GM18909 (cell line): Measurements from ENCODE around the gene RELL2.
A peak's percentile ranks its signal among the peaks of the same experiment; 100 is the strongest.

Experiments used
- ATAC-seq: cut with Tn5 transposase; IDR thresholded peaks from one replicate; pipeline ENCODE4 v1.9.1; 2021; ENCODE audit warnings: mild to moderate bottlenecking; ENCODE audit not compliant: unreplicated experiment, poor library complexity

The RELL2 gene

DNA sequence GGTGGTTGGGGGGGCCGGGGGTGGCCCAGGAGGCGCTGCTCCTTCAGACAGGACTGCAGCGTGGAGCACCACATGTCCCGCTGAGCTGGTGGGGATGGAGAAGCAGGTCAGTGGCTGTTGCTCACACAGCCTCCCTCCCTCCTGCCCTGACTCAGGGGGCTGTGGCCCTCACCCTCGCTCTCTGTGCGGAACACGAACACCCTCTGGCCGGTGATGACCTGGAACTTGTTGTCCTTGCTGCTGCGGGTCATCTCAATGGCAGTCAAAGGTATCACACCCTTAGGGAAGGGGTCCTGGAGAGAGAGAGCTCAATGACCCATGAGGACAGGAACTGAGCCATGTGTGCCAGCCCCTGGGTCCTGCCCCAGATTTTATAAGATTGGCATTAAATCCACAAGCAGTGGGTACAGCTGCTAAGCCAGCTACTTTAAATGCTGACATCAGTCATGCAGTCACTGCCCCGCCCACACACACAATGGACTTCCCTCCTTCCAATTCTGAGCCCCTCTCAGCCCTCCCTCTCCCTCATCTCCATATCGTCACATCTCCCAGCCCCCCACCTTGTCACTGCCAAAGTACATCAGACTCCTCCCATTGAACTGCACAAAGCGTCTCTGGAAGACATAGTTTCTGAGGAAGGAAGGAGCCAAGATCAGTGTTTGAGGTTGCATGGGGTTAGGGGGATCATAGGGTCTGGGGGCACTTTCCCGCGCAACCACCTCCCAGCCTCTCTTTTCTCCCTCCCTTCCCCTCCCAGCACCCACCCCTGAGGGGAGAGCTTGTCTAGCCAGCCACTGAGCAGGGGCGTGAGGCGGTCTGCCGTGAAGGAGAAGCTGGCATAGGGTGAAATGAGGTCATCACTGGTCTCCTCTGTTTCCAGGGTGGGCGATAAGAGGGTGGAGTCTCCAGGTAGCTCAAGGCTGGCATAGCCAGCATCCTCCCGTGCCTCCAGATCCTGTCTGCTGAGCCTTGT lies 36.3 kb downstream of the RELL2 start:
- ATAC-seq: no peak

- no peak for ATAC-seq
Measured at GRCh38 chr5:141674747-141675146, 38.0 kb downstream of the RELL2 start.

DNA sequence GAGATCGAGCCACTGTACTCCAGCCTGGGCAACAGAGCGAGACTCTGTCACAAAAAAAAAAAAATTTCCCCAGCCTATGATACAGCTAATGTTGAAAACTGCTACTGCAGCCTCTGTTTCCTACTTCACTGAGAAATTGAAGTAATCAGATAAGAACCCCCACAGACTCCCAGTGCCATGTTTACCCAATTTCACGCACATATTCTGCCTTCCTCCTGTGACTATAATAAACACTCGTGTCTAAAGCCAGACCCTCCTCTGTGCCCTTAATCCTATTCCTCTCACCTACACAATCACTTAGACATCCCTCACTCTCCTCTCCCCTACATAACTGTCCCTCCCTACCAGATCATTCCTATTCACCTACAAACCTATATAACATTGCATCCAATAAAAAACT lies 38.9 kb downstream of the RELL2 start:
- no peak for ATAC-seq

- no peak for ATAC-seq
Measured at GRCh38 chr5:141677415-141677814, 40.6 kb downstream of the RELL2 start.

DNA sequence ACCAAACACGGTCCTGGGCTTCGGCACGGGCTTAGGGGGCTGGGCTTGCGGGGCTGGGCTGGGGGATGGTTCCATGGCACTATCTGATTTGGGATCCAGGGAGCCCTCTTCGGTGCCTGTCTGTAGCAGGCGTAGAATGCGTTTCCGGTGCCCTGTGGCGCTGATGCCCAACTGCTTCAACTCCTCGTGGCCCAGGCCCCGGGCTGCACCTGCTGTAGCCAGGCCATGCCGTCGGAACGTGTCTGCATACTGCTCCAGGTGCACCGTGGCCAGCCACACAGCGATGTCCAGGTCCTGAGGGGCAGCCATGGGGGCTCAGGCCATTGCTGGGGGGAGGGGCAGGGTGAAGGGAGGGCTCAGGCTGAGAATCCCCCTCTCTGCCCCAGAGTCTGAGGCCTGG lies 43.4 kb downstream of the RELL2 start:
- no peak for ATAC-seq

- no peak for ATAC-seq
Measured at GRCh38 chr5:141680751-141681201, 44.0 kb downstream of the RELL2 start.

DNA sequence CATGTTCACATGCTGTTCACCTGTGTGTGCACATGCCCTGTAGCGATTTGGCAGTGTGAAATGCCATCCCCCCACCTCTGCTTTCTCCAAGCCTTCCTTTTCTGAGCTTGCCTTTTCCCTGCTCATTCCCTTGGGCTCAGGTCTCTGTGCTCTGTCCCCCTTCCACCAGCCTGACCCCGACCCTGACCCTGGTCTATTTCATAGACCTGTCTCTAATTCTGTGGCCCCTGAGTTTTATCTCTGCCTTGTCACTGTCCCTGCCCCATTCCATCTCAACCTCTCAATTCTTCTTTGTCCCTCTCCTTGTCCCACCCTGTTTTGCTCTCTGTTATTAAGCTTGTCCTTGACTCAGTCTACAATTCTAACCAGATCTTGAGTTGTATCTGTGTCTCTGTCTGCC lies 44.5 kb downstream of the RELL2 start:
- no peak for ATAC-seq

- ATAC-seq: peak; percentile 45
Measured at GRCh38 chr5:141681695-141682641, 45.2 kb downstream of the RELL2 start, which contains the start of gene ARAP3. ARAP3 (minus strand) TSS chr5:141682230; CDS start chr5:141680486, 1,744 bp downstream.

GRCh38 chr5:141683596-141684141 lies 46.9 kb downstream of the RELL2 start:
- ATAC-seq: no peak

- no peak for ATAC-seq
Measured at GRCh38 chr5:141685591-141685990, 48.8 kb downstream of the RELL2 start.

GRCh38 chr5:141686648-141687416 lies 50.0 kb downstream of the RELL2 start:
- ATAC-seq: no peak
